Prostate gland (tissue), 2 donors: ENCODE measurements around the gene PRSS21.

Experiments
- POLR2AphosphoS5 ChIP-seq: sonication (generic); formaldehyde crosslinking; IDR thresholded peaks from one replicate; pipeline ENCODE4 v1.6.1; 2017; ENCODE audit warnings: antibody characterized with exemption
- TF ChIP-seq, protein P1 (sequence below), 4 experiments: fragments of 200-600 bp in 2 of 4; fragments of 450-650 bp in 2 of 4; sonication (generic) in 2 of 4; IDR thresholded peaks; 1 replicate in 3 of 4; 2 replicates in 1 of 4; pipeline ENCODE4 v1.5.1; 2016 to 2019; ENCODE audit warnings: antibody characterized with exemption in 4 of 4, mild to moderate bottlenecking in 2 of 4, moderate library complexity in 2 of 4

DNA sequence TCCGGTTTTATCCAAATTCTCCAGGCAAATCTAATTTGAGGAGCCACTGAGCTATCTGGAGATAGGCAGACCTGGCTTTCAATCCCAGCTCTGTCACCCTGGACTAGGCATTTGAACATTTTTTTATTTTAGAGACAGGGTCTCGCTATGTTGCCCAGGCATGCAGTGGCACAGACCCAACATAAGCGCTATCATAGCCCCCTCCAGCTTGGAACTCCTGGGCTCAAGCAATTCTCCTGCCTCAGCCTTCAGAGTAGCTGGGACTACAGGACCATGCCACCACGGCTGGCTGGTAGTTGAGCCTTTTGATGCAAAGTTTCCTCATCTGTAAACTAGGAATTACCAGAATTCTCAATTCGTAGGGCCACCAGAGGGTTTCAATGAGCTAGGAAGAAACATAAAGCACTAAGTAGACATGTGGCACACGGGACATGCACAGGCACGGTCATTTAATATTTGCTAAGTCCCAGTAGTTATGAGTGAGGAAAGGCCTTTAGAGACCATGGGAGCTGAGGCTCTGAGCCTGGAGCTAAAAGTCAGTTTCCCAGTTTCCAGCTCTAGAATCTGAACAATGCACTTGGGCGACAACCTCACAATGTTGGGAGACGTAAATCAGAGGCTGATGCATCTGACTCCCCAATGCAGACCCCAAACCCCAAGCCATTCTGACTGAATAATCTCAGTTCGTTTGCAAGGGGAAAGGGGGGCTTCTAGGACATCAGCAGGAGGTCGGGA is 41.1 kb upstream of the PRSS21 start:
- TF ChIP-seq, protein P1, sequence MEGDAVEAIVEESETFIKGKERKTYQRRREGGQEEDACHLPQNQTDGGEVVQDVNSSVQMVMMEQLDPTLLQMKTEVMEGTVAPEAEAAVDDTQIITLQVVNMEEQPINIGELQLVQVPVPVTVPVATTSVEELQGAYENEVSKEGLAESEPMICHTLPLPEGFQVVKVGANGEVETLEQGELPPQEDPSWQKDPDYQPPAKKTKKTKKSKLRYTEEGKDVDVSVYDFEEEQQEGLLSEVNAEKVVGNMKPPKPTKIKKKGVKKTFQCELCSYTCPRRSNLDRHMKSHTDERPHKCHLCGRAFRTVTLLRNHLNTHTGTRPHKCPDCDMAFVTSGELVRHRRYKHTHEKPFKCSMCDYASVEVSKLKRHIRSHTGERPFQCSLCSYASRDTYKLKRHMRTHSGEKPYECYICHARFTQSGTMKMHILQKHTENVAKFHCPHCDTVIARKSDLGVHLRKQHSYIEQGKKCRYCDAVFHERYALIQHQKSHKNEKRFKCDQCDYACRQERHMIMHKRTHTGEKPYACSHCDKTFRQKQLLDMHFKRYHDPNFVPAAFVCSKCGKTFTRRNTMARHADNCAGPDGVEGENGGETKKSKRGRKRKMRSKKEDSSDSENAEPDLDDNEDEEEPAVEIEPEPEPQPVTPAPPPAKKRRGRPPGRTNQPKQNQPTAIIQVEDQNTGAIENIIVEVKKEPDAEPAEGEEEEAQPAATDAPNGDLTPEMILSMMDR (IDR thresholded peaks at IDR 0.05) = no peak
- no peak for TF ChIP-seq POLR2AphosphoS5
